Hepatocyte (in vitro differentiated cells): Measurements from ENCODE around the gene SLC25A45. TPM values are rescaled to one million over a fixed set of nuclear protein-coding genes. Genes with fewer than 3 reads are reported as not detected.

Source experiments
- DNase-seq: peaks from one replicate; pipeline ENCODE4 v3.0.0-alpha.2; 2016; ENCODE audit warnings: low spot score
- H2AFZ ChIP-seq: fragments of 200-600 bp; sonication (generic); 2 replicates; pipeline ENCODE4 v1.6.0; 2016; ENCODE audit warnings: antibody characterized with exemption, mild to moderate bottlenecking
- H3K27ac ChIP-seq: fragments of 200-600 bp; sonication (generic); 2 replicates; pipeline ENCODE4 v1.5.1; 2016; ENCODE audit warnings: mild to moderate bottlenecking
- H3K27me3 ChIP-seq: fragments of 200-600 bp; sonication (generic); 2 replicates; pipeline ENCODE4 v1.6.1; 2016
- H3K36me3 ChIP-seq: fragments of 200-600 bp; sonication (generic); replicated peaks from 2 replicates; pipeline ENCODE4 v1.5.1; 2016; ENCODE audit warnings: low read depth; ENCODE audit not compliant: insufficient read depth
- H3K4me1 ChIP-seq: fragments of 200-600 bp; sonication (generic); 2 replicates; pipeline ENCODE4 v1.5.1; 2016; ENCODE audit warnings: mild to moderate bottlenecking, moderate library complexity; ENCODE audit not compliant: insufficient read depth
- H3K4me2 ChIP-seq: fragments of 200-600 bp; sonication (generic); 2 replicates; pipeline ENCODE4 v1.6.0; 2016
- H3K4me3 ChIP-seq: fragments of 200-600 bp; sonication (generic); 2 replicates; pipeline ENCODE4 v1.5.1; 2016; ENCODE audit warnings: mild to moderate bottlenecking
- H3K79me2 ChIP-seq: fragments of 200-600 bp; sonication (generic); 2 replicates; pipeline ENCODE4 v1.6.0; 2017; ENCODE audit warnings: mild to moderate bottlenecking
- H3K9me2 ChIP-seq: fragments of 200-600 bp; sonication (generic); replicated peaks from 2 replicates; pipeline ENCODE4 v1.6.0; 2017; ENCODE audit warnings: mild to moderate bottlenecking; ENCODE audit not compliant: insufficient read depth
- H3K9me3 ChIP-seq: fragments of 200-600 bp; sonication (generic); 2 replicates; pipeline ENCODE4 v1.5.1; 2016; ENCODE audit warnings: low read depth, mild to moderate bottlenecking
- H4K20me1 ChIP-seq: fragments of 200-600 bp; sonication (generic); 2 replicates; pipeline ENCODE4 v1.6.0; 2016; ENCODE audit warnings: mild to moderate bottlenecking; ENCODE audit not compliant: insufficient read depth, poor library complexity, severe bottlenecking
- CTCF ChIP-seq: fragments of 200-600 bp; sonication (generic); IDR thresholded peaks from 2 replicates; pipeline ENCODE4 v1.5.1; 2016; ENCODE audit warnings: antibody characterized with exemption, mild to moderate bottlenecking; ENCODE audit not compliant: poor library complexity
- EZH2 ChIP-seq: fragments of 200-600 bp; sonication (generic); IDR thresholded peaks from 2 replicates; pipeline ENCODE4 v1.6.1; 2016; ENCODE audit warnings: antibody characterized with exemption, mild to moderate bottlenecking, borderline replicate concordance
- EZH2phosphoT487 ChIP-seq: fragments of 200-600 bp; sonication (generic); IDR thresholded peaks from one replicate; pipeline ENCODE4 v1.6.1; 2018; ENCODE audit warnings: antibody characterized with exemption, mild to moderate bottlenecking, low read depth, moderate library complexity; ENCODE audit not compliant: unreplicated experiment, severe bottlenecking
- WGBS: methylation state at CpG from one replicate; pipeline ENCODE4 v1.1.6; 2016; ENCODE audit warnings: low lambda C conversion rate; ENCODE audit errors: missing lambda C conversion rate; 5-methylcytosine and 5-hydroxymethylcytosine counted together
- polyA plus RNA-seq: library from polyadenylated mRNA; unstranded; fragments of >200 nt; fragmentation: Nextera tagmentation; extraction: Ambion mirVana; gene quantifications from 2 replicates; pipeline ENCODE4 v1.2.1, GENCODE V29; 2016
- total RNA-seq: library from RNA; depleted of rRNA; stranded (reverse); fragments of >200 nt; gene quantifications from 2 replicates; pipeline ENCODE4 v1.2.3, GENCODE V29; 2014

The SLC25A45 gene
- total and polyA plus RNA-seq, 2 experiments from 2014 or later, result 8.8 to 13.9 TPM

- H3K9me3 ChIP-seq, result no peaks in the 10 kb centered on the region
- DNase-seq, result peak; percentile 71
- H3K4me2 ChIP-seq, result peak overlapping the region; percentile 91
- peaks cover 83% of the 10 kb centered on the region for H4K20me1 ChIP-seq
- H3K36me3 ChIP-seq, result no peaks in the 10 kb centered on the region
- H3K79me2 ChIP-seq, result peaks cover 90% of the 10 kb centered on the region
- no peak for TF ChIP-seq EZH2phosphoT487
- no peak for TF ChIP-seq CTCF
- H3K9me2 ChIP-seq, result no peaks in the 10 kb centered on the region
- no peak overlapping the region for H3K4me3 ChIP-seq
- 75% methylated on average over 11 of the region's 11 CpGs for WGBS
- H3K27me3 ChIP-seq, result no peaks in the 10 kb centered on the region
- peak overlapping the region; percentile 100 for H3K27ac ChIP-seq
- H3K4me1 ChIP-seq, result no peaks in the 10 kb centered on the region
- no peak overlapping the region for H2AFZ ChIP-seq
Observed at GRCh38 chr11:65427691-65428577, 45.5 kb upstream of the SLC25A45 start.

GRCh38 chr11:65426839-65427690, 44.6 kb upstream of the SLC25A45 start:
- Histone ChIP-seq H3K27me3 (no peaks in the 10 kb centered on the region), H3K4me1 (no peaks in the 10 kb centered on the region), H3K27ac (peak overlapping the region; percentile 100), H3K36me3 (no peaks in the 10 kb centered on the region), H3K9me2 (no peaks in the 10 kb centered on the region), H3K79me2 (peaks cover 83% of the 10 kb centered on the region), H4K20me1 (peaks cover 76% of the 10 kb centered on the region), H3K9me3 (no peaks in the 10 kb centered on the region), H3K4me3 (peak overlapping the region; percentile 63), H2AFZ (no peak overlapping the region), H3K4me2 (peak overlapping the region; percentile 91)
- no peak for TF ChIP-seq EZH2phosphoT487
- no peak for TF ChIP-seq EZH2
- TF ChIP-seq CTCF, result no peak
- 52% methylated on average over 10 of the region's 10 CpGs for WGBS
- peak; percentile 74 for DNase-seq

- Histone ChIP-seq H3K27me3 (no peaks in the 10 kb centered on the region), H3K4me2 (peak overlapping the region; percentile 91), H3K27ac (peak overlapping the region; percentile 100), H3K4me1 (peaks cover 5% of the 10 kb centered on the region), H2AFZ (no peak overlapping the region), H4K20me1 (peaks cover 68% of the 10 kb centered on the region), H3K9me3 (no peaks in the 10 kb centered on the region), H3K4me3 (peak overlapping the region; percentile 63), H3K79me2 (peaks cover 74% of the 10 kb centered on the region), H3K36me3 (no peaks in the 10 kb centered on the region), H3K9me2 (no peaks in the 10 kb centered on the region)
- WGBS, result 41% methylated on average over 9 of the region's 9 CpGs
- DNase-seq, result peak; percentile 49
- no peak for TF ChIP-seq EZH2
- peak; percentile 72 for TF ChIP-seq EZH2phosphoT487
Observed at GRCh38 chr11:65425971-65426838, 43.8 kb upstream of the SLC25A45 start.
